K562 (cell line): ENCODE measurements around the gene SKIDA1. TPM values are rescaled to one million over a fixed set of nuclear protein-coding genes. Genes with fewer than 3 reads are reported as not detected.

Experiments
- ATAC-seq: fragments of 200-7000 bp; cut with Tn5 transposase; 3 replicates; pipeline ENCODE4 v1.9.1; 2020; ENCODE audit warnings: moderate library complexity
- BruUV-seq: library from RNA; stranded (reverse); fragments of 400-500 nt; replicated peaks from 2 replicates; lab custom pipeline; 2021; lab: Mats Ljungman, UMichigan
- CTCF ChIA-PET: fragments of 300-600 bp; formaldehyde crosslinking; extraction: SDS; loops from one replicate; lab custom pipeline; 2021; ENCODE audit warnings: low intra/inter-chr PET ratio; lab: Yijun Ruan, JAX
- POLR2A ChIA-PET: fragments of 300-600, 350-650 bp; sonication (Branson Sonifier 250); formaldehyde crosslinking; extraction: SDS; loops from one replicate; lab custom pipeline; 2021; ENCODE audit warnings: antibody characterized with exemption, inconsistent platforms; lab: Yijun Ruan, JAX
- DNase-seq, 4 experiments: peaks; one replicate each; pipeline versions ENCODE4 v3.0.0 to v3.0.0-alpha.2; 2011 to 2018; ENCODE audit warnings: low spot score in 3 of 4, mixed read lengths in 3 of 4; ENCODE audit errors: extremely low read depth in 1 of 4
- FAIRE-seq: peaks from 2 replicates; lab custom pipeline; 2011; peaks lifted over from hg19 to GRCh38; lab: Jason Lieb, UNC
- H2AFZ ChIP-seq: 2 replicates; pipeline ENCODE4 v1.6.0; 2011; ENCODE audit warnings: low read depth, low read length, control low read depth, inconsistent platforms
- H3K27ac ChIP-seq: fragments of 200-600 bp; 3 replicates; pipeline ENCODE4 v1.8.0; 2011; ENCODE audit warnings: low read depth, mild to moderate bottlenecking, control low read depth, inconsistent platforms, low read length, moderate library complexity, mixed read lengths; ENCODE audit errors: extremely low read depth
- H3K27me3 ChIP-seq, 2 experiments: fragments of 300-600 bp in 1 of 2; 2 replicates in 1 of 2; 3 replicates in 1 of 2; pipeline versions ENCODE4 v1.6.0 to v1.8.0; 2011; ENCODE audit warnings: inconsistent platforms in 2 of 2, low read length in 2 of 2, mild to moderate bottlenecking in 1 of 2, mixed read lengths in 1 of 2, moderate library complexity in 1 of 2; ENCODE audit not compliant: control insufficient read depth in 2 of 2, insufficient read depth in 2 of 2
- H3K36me3 ChIP-seq: fragments of 300-600 bp; 3 replicates; pipeline ENCODE4 v1.8.0; 2011; ENCODE audit warnings: mild to moderate bottlenecking, low read length, inconsistent platforms; ENCODE audit not compliant: control insufficient read depth, insufficient read depth
- H3K4me1 ChIP-seq, 2 experiments: fragments of 200-600 bp in 1 of 2; replicated peaks in 1 of 2; 2 replicates in 1 of 2; 3 replicates in 1 of 2; pipeline versions ENCODE4 v1.5.1 to v1.8.0; 2011; ENCODE audit warnings: inconsistent platforms in 2 of 2, low read length in 2 of 2, mild to moderate bottlenecking in 1 of 2, mixed read lengths in 1 of 2, moderate library complexity in 1 of 2; ENCODE audit not compliant: control insufficient read depth in 2 of 2, insufficient read depth in 2 of 2
- H3K4me2 ChIP-seq: 2 replicates; pipeline ENCODE4 v1.6.1; 2011; ENCODE audit warnings: low read length, control low read depth, inconsistent platforms, mixed read lengths; ENCODE audit not compliant: insufficient read depth
- H3K4me3 ChIP-seq: fragments of 200-600 bp; sonication (generic), shearing (Covaris generic); 2 replicates; pipeline ENCODE4 v1.5.1; 2016; ENCODE audit warnings: control low read depth, inconsistent platforms
- H3K79me2 ChIP-seq: fragments of 200-600 bp; 3 replicates; pipeline ENCODE4 v1.8.0; 2011; ENCODE audit warnings: low read length, inconsistent platforms; ENCODE audit not compliant: control insufficient read depth, insufficient read depth
- H3K9ac ChIP-seq, 2 experiments: 2 replicates each; pipeline versions ENCODE4 v1.6.0 to v1.6.1; 2011; ENCODE audit warnings: low read depth in 2 of 2, low read length in 2 of 2, control low read depth in 1 of 2, inconsistent platforms in 1 of 2, mild to moderate bottlenecking in 1 of 2, mixed read lengths in 1 of 2; ENCODE audit not compliant: insufficient read depth in 1 of 2
- H3K9me1 ChIP-seq: one replicate; pipeline ENCODE4 v1.6.0; 2011; ENCODE audit warnings: inconsistent platforms, mild to moderate bottlenecking, low read length, moderate library complexity; ENCODE audit not compliant: control insufficient read depth, insufficient read depth
- H3K9me3 ChIP-seq: replicated peaks from 2 replicates; pipeline ENCODE4 v1.5.1; 2011; ENCODE audit warnings: low read depth, low read length, inconsistent platforms; ENCODE audit not compliant: control insufficient read depth, insufficient read depth
- H4K20me1 ChIP-seq: replicated peaks from 2 replicates; pipeline ENCODE4 v1.6.1; 2011; ENCODE audit warnings: low read length, inconsistent platforms, mixed read lengths; ENCODE audit not compliant: control insufficient read depth, insufficient read depth
- GATA2 ChIP-seq: sonication (generic); formaldehyde crosslinking; IDR thresholded peaks from 2 replicates; pipeline ENCODE4 v1.4.0; 2020; ENCODE audit warnings: mild to moderate bottlenecking, missing genetic modification reagents
- GATAD2B ChIP-seq: fragments of 450-650 bp; IDR thresholded peaks from 2 replicates; pipeline ENCODE4 v1.6.1; 2017; ENCODE audit warnings: mild to moderate bottlenecking, borderline replicate concordance
- KDM4B ChIP-seq, 2 experiments: fragments of 450-650 bp in 1 of 2; sonication (generic) in 1 of 2; IDR thresholded peaks; 2 replicates each; pipeline ENCODE4 v1.6.1; 2016 to 2017; ENCODE audit warnings: borderline replicate concordance in 2 of 2, antibody characterized with exemption in 1 of 2, low read depth in 1 of 2, mild to moderate bottlenecking in 1 of 2
- LARP7 ChIP-seq: fragments of 450-650 bp; IDR thresholded peaks from 2 replicates; pipeline ENCODE4 v1.6.1; 2016
- LEF1 ChIP-seq: fragments of 450-650 bp; IDR thresholded peaks from 2 replicates; pipeline ENCODE4 v1.6.1; 2016; ENCODE audit warnings: mild to moderate bottlenecking
- MAFF ChIP-seq: IDR thresholded peaks from 2 replicates; pipeline ENCODE4 v1.6.1; 2012; ENCODE audit warnings: low read length, improper control_type of control experiment
- MAZ ChIP-seq, 2 experiments: fragments of 450-650 bp in 1 of 2; sonication (generic) in 1 of 2; formaldehyde crosslinking; IDR thresholded peaks in 1 of 2; conservative IDR thresholded peaks in 1 of 2; 2 replicates each; pipeline versions ENCODE4 v1.4.0 to v1.5.0; 2020; ENCODE audit warnings: mild to moderate bottlenecking in 1 of 2, missing genetic modification reagents in 1 of 2
- NFE2 ChIP-seq: IDR thresholded peaks from 2 replicates; pipeline ENCODE4 v1.6.1; 2014; ENCODE audit warnings: antibody characterized with exemption, low read depth
- SIN3B ChIP-seq: fragments of 450-650 bp; IDR thresholded peaks from 2 replicates; pipeline ENCODE4 v1.6.1; 2017; ENCODE audit warnings: low read depth, mild to moderate bottlenecking, moderate library complexity
- SMAD4 ChIP-seq: fragments of 250-450 bp; sonication (Bioruptor Pico); conservative IDR thresholded peaks from 2 replicates; pipeline ENCODE4 v1.8.0; 2021; ENCODE audit warnings: inconsistent platforms, mild to moderate bottlenecking, moderate library complexity
- SP2 ChIP-seq: IDR thresholded peaks from 2 replicates; pipeline ENCODE4 v1.6.1; 2011; ENCODE audit warnings: mild to moderate bottlenecking, low read depth, low read length, moderate library complexity; ENCODE audit not compliant: poor library complexity, severe bottlenecking; ENCODE audit errors: extremely low read depth
- TAF1 ChIP-seq: IDR thresholded peaks from 2 replicates; pipeline ENCODE4 v1.6.1; 2011; ENCODE audit warnings: mild to moderate bottlenecking, low read length, moderate library complexity; ENCODE audit not compliant: insufficient read depth, control insufficient read depth, severe bottlenecking; ENCODE audit errors: extremely low read depth
- TAF7 ChIP-seq: fragments of 450-650 bp; IDR thresholded peaks from 2 replicates; pipeline ENCODE4 v1.6.1; 2016; ENCODE audit warnings: missing genetic modification characterization, missing compliant biosample characterization
- TCFL5 ChIP-seq: fragments of 250-450 bp; sonication (Bioruptor Pico); conservative IDR thresholded peaks from 2 replicates; pipeline ENCODE4 v1.6.1; 2021; ENCODE audit warnings: mild to moderate bottlenecking, moderate library complexity, matching md5 sums
- ZNF347 ChIP-seq: fragments of 450-650 bp; formaldehyde crosslinking; IDR thresholded peaks from 2 replicates; pipeline ENCODE4 v1.4.0; 2020; ENCODE audit warnings: low read depth, mild to moderate bottlenecking, moderate library complexity
- ZNF41 ChIP-seq: fragments of 250-450 bp; sonication (Bioruptor Pico); conservative IDR thresholded peaks from 2 replicates; pipeline ENCODE4 v1.4.0; 2020; ENCODE audit warnings: mild to moderate bottlenecking
- WGBS: fragments of 100-300 bp; shearing (Covaris generic); methylation state at CpG from one replicate; pipeline ENCODE4 v1.1.6; 2016; ENCODE audit warnings: low coverage, mixed read lengths; ENCODE audit not compliant: insufficient coverage; ENCODE audit errors: missing lambda C conversion rate; 5-methylcytosine and 5-hydroxymethylcytosine counted together
- in situ Hi-C: fragments of 300-500 bp; cut with MboI; formaldehyde crosslinking; loops from 4 replicates; pipeline ENCODE4 v1.15.0; 2018; ENCODE audit warnings: inconsistent platforms, mixed read lengths
- intact Hi-C: fragments of 100-400 bp; cut with micrococcal nuclease; formaldehyde crosslinking; loops from 2 replicates; pipeline ENCODE4 v1.14.2; 2022
- polyA plus RNA-seq, 8 experiments: library from polyadenylated mRNA; depleted of rRNA in 4 of 8; stranded (reverse) in 5 of 8; unstranded in 3 of 8; fragments of >200 nt; fragmentation: Nextera tagmentation in 2 of 8; fragmentation: Illumina TruSeq in 1 of 8; extraction: Ambion mirVana in 2 of 8; extraction: Trizol in 1 of 8; gene quantifications; 2 replicates each; pipeline versions ENCODE4 v1.2.1 to v1.2.3, GENCODE V29; 2011 to 2014; ENCODE audit warnings: inconsistent platforms in 1 of 8, missing spikeins in 1 of 8
- total RNA-seq, 7 experiments: library from RNA; depleted of rRNA in 6 of 7; stranded (reverse); fragments of >200 nt in 6 of 7; fragmentation: Illumina TruSeq in 2 of 7; extraction: Trizol in 2 of 7; gene quantifications; 2 replicates each; pipeline versions ENCODE4 v1.2.1 to v1.2.3, GENCODE V29; 2011 to 2021; ENCODE audit warnings: low replicate concordance in 1 of 7
- TF ChIP-seq, protein P1 (sequence below): sonication (generic); formaldehyde crosslinking; IDR thresholded peaks from 2 replicates; pipeline ENCODE4 v1.8.0; 2023; ENCODE audit warnings: missing genetic modification reagents, mild to moderate bottlenecking, borderline replicate concordance

Gene SKIDA1
- total and polyA plus RNA-seq, 9 of the 15 experiments (the other 6 are each of a cell fraction or from before 2014, with no cell fraction given): 0.05 to 1.1 (median 0.42) TPM

DNA sequence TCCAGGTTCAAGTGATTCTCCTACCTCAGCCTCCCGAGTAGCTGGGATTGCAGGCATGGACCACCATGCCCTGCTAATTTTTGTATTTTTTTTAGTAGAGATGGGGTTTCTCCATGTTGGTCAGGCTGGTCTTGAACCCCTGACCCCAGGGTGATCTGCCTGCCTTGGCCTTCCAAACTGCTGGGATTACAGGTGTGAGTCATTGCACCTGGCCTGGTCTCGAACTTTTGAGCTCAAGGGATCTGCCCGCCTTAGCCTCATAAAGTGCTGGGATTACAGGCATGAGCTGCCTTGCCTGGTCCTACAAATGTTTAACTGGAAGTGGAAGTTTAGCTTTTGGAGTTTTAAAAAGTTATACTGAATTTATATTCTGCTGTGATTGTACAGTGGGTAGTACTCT, 11.4 kb upstream of the SKIDA1 start:
- ATAC-seq (no peak), FAIRE-seq (no peak), DNase-seq (no peak)
- intact Hi-C loops: no loop called here
- in situ Hi-C loops: no loop called here
- no peak overlapping the region for H3K4me3 ChIP-seq
- ChIA-PET POLR2A (interaction anchor here (1.1 to 2.8 kb wide), 7 partner anchors 9 to 24 kb away, joined by 3 to 10 read pairs (median 5); partner anchors contain the start of gene SKIDA1), CTCF (no interaction called here)
- H3K4me1 ChIP-seq: peaks cover 8 to 11% of the 10 kb centered on the region in 2 experiments; a peak in 4 of 5 replicates
- 90% methylated on average over 3 of the region's 3 CpGs for WGBS
- no peak overlapping the region for H3K4me2 ChIP-seq
- no peaks in the 10 kb centered on the region for H3K9me1 ChIP-seq
- no peak overlapping the region for H3K27ac ChIP-seq
- BruUV-seq: no TSS peak
- H3K36me3 ChIP-seq: peaks cover 62% of the 10 kb centered on the region
- H3K9ac ChIP-seq: no peak overlapping the region
- no peaks in the 10 kb centered on the region for H3K9me3 ChIP-seq
- H3K27me3 ChIP-seq: no peaks in the 10 kb centered on the region
- H4K20me1 ChIP-seq: no peaks in the 10 kb centered on the region
- no peak overlapping the region for H2AFZ ChIP-seq
- H3K79me2 ChIP-seq: peaks cover 66% of the 10 kb centered on the region
- TF ChIP-seq NFE2 (no peak), LARP7 (no peak), GATAD2B (no peak), MAFF (no peak), TCFL5 (CRISPR knock-in tag) (no peak), ZNF41 (CRISPR knock-in tag) (no peak), MAZ (CRISPR knock-in tag; conservative IDR thresholded peaks at IDR 0.05 in 1 of 2, IDR thresholded peaks at IDR 0.05 in 1 of 2) (no peak), TAF1 (no peak), SP2 (no peak), ZNF347 (no peak), SMAD4 (CRISPR knock-in tag) (no peak), KDM4B (IDR thresholded peaks at IDR 0.05; ENCODE audit: borderline replicate concordance in 2 of 2, low read depth in 1 of 2) (no peak), GATA2 (CRISPR knock-in tag) (no peak), LEF1 (no peak), TAF7 (tag) (no peak), SIN3B (no peak)
- TF ChIP-seq, protein P1, sequence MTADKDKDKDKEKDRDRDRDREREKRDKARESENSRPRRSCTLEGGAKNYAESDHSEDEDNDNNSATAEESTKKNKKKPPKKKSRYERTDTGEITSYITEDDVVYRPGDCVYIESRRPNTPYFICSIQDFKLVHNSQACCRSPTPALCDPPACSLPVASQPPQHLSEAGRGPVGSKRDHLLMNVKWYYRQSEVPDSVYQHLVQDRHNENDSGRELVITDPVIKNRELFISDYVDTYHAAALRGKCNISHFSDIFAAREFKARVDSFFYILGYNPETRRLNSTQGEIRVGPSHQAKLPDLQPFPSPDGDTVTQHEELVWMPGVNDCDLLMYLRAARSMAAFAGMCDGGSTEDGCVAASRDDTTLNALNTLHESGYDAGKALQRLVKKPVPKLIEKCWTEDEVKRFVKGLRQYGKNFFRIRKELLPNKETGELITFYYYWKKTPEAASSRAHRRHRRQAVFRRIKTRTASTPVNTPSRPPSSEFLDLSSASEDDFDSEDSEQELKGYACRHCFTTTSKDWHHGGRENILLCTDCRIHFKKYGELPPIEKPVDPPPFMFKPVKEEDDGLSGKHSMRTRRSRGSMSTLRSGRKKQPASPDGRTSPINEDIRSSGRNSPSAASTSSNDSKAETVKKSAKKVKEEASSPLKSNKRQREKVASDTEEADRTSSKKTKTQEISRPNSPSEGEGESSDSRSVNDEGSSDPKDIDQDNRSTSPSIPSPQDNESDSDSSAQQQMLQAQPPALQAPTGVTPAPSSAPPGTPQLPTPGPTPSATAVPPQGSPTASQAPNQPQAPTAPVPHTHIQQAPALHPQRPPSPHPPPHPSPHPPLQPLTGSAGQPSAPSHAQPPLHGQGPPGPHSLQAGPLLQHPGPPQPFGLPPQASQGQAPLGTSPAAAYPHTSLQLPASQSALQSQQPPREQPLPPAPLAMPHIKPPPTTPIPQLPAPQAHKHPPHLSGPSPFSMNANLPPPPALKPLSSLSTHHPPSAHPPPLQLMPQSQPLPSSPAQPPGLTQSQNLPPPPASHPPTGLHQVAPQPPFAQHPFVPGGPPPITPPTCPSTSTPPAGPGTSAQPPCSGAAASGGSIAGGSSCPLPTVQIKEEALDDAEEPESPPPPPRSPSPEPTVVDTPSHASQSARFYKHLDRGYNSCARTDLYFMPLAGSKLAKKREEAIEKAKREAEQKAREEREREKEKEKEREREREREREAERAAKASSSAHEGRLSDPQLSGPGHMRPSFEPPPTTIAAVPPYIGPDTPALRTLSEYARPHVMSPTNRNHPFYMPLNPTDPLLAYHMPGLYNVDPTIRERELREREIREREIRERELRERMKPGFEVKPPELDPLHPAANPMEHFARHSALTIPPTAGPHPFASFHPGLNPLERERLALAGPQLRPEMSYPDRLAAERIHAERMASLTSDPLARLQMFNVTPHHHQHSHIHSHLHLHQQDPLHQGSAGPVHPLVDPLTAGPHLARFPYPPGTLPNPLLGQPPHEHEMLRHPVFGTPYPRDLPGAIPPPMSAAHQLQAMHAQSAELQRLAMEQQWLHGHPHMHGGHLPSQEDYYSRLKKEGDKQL (CRISPR knock-in tag): no peak
